ENCODE measurements around the gene ZNF574.

- TF ChIP-seq POLR2AphosphoS5 (IDR thresholded peaks at IDR 0.05; ENCODE audit: low read depth, low read length) (no peak), POLR2A (IDR thresholded peaks at IDR 0.05; ENCODE audit: low read depth, low read length) (no peak), TAF1 (IDR thresholded peaks at IDR 0.05; ENCODE audit: borderline replicate concordance, low read depth, low read length) (no peak)
Observed at GRCh38 chr19:42105368-42105767, 29.4 kb downstream of the ZNF574 start.

Data from GM12892 (cell line).